Measurements from ENCODE around the gene GRN.

GRCh38 chr17:44317545-44317944, 27.6 kb upstream of the GRN start:
- TF ChIP-seq HDAC2 (IDR thresholded peaks at IDR 0.05) (no peak), FOSB (CRISPR knock-in tag; IDR thresholded peaks at IDR 0.05) (no peak), HOXA7 (CRISPR knock-in tag; IDR thresholded peaks at IDR 0.05) (no peak), RAD21 (conservative IDR thresholded peaks at IDR 0.05 in 1 of 2, IDR thresholded peaks at IDR 0.05 in 1 of 2) (no peak), EHMT2 (IDR thresholded peaks at IDR 0.05; ENCODE audit: low read depth) (no peak), POLR2AphosphoS2 (conservative IDR thresholded peaks at IDR 0.05; ENCODE audit: low read length) (no peak), KDM1A (IDR thresholded peaks at IDR 0.05; ENCODE audit: low read depth) (no peak)
- TF ChIP-seq, protein P1, sequence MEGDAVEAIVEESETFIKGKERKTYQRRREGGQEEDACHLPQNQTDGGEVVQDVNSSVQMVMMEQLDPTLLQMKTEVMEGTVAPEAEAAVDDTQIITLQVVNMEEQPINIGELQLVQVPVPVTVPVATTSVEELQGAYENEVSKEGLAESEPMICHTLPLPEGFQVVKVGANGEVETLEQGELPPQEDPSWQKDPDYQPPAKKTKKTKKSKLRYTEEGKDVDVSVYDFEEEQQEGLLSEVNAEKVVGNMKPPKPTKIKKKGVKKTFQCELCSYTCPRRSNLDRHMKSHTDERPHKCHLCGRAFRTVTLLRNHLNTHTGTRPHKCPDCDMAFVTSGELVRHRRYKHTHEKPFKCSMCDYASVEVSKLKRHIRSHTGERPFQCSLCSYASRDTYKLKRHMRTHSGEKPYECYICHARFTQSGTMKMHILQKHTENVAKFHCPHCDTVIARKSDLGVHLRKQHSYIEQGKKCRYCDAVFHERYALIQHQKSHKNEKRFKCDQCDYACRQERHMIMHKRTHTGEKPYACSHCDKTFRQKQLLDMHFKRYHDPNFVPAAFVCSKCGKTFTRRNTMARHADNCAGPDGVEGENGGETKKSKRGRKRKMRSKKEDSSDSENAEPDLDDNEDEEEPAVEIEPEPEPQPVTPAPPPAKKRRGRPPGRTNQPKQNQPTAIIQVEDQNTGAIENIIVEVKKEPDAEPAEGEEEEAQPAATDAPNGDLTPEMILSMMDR (IDR thresholded peaks at IDR 0.05), result no peak
- TF ChIP-seq, protein P2, sequence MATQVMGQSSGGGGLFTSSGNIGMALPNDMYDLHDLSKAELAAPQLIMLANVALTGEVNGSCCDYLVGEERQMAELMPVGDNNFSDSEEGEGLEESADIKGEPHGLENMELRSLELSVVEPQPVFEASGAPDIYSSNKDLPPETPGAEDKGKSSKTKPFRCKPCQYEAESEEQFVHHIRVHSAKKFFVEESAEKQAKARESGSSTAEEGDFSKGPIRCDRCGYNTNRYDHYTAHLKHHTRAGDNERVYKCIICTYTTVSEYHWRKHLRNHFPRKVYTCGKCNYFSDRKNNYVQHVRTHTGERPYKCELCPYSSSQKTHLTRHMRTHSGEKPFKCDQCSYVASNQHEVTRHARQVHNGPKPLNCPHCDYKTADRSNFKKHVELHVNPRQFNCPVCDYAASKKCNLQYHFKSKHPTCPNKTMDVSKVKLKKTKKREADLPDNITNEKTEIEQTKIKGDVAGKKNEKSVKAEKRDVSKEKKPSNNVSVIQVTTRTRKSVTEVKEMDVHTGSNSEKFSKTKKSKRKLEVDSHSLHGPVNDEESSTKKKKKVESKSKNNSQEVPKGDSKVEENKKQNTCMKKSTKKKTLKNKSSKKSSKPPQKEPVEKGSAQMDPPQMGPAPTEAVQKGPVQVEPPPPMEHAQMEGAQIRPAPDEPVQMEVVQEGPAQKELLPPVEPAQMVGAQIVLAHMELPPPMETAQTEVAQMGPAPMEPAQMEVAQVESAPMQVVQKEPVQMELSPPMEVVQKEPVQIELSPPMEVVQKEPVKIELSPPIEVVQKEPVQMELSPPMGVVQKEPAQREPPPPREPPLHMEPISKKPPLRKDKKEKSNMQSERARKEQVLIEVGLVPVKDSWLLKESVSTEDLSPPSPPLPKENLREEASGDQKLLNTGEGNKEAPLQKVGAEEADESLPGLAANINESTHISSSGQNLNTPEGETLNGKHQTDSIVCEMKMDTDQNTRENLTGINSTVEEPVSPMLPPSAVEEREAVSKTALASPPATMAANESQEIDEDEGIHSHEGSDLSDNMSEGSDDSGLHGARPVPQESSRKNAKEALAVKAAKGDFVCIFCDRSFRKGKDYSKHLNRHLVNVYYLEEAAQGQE (IDR thresholded peaks at IDR 0.05), result no peak

All from A549 (cell line).